ENCODE results near the gene PIP4K2C.
"Not testable (repeated sequence)": the region's sequence is repeated elsewhere in the genome, so short reads cannot be mapped to it uniquely, and the experiment has no call there.

The PIP4K2C gene

DNA sequence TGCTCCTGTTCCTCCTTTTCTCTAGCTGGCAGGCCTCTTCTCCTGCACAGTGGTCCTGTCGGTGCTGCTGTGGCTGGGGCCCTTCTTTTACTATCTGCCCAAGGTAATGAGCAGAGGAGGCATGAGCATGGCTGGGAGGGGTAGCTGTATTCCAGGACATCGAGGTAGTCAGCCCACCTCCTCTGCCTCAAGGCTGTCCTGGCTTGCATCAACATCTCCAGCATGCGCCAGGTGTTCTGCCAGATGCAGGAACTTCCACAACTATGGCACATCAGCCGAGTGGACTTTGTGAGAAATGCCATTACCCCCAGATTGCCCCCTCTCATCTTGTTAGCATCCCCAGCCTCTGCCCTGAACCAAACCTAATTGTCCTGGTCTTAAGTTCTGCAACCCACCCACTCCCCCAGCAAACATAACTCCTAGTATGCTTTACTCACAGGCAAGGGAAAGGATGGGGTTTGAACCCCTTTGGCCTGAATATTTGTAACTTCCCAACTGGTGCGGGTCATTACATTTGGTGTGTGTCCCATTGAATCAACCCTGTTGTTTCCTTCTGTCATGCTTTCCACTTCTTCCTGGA, 32.9 kb downstream of the PIP4K2C start:
- DNase-seq: no peak

DNA sequence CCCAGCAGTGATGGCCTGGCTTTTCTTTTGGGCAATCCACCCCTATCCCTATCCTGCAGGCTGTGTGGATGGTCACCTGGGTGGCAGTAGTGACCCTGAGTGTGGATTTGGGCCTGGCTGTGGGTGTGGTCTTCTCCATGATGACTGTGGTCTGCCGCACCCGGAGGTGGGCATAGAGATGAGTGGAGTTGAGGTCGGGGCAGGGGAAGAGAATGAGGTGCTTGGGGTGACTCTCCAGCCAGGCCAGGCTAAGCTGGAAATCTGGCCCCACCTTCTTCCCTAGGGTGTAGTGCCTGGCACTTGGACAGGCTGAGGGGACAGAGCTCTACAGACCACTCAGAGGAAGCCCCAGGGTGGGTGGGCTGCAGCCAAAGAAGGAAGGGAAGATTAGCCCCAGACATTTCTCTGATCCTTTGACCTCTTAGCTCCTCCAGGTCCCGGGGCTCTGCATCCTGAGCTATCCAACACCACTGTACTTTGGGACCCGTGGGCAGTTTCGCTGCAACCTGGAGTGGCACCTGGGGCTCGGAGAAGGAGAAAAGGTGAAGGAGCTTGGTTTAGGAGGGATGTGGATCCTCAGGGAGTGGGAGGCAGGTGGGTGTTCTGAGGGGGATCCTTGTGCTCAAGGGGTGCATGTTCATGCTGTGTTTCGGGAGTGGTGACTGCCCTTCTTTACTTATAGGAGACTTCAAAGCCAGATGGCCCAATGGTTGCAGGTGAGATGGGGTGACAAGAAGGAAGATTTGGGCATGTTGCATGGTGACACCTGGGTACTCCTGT, 33.6 kb downstream of the PIP4K2C start:
- DNase-seq: no peak

DNA sequence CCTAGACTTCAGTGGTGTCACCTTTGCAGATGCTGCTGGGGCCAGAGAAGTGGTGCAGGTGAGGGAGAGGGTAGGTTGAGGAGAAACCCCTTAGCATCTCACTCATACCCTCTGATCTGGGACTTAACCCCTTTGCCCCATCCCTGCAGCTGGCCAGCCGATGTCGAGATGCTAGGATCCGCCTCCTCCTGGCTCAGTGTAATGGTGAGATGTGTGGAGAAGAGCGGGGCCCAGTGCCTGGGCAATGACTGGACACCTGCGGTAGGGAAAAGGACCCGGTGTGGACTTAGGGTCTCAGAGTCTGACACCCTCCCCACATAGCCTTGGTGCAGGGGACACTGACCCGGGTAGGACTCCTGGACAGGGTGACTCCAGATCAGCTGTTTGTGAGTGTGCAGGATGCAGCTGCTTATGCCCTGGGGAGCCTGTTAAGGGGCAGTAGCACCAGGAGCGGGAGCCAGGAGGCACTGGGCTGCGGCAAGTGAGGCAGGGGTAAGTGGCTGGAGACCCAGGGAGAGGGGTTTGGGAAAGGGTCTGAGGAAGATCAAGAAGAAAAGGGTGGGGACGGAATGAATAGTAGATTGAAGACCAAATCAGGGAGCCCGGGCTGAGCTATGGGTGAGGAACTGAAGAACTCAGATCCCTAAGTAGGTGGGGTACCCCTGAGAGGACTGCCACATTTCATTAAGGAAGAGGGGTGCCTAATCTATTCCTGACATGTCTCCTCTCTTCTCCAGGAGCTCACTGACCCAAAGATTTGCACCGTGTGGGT, 34.5 kb downstream of the PIP4K2C start:
- no peak for DNase-seq

DNA sequence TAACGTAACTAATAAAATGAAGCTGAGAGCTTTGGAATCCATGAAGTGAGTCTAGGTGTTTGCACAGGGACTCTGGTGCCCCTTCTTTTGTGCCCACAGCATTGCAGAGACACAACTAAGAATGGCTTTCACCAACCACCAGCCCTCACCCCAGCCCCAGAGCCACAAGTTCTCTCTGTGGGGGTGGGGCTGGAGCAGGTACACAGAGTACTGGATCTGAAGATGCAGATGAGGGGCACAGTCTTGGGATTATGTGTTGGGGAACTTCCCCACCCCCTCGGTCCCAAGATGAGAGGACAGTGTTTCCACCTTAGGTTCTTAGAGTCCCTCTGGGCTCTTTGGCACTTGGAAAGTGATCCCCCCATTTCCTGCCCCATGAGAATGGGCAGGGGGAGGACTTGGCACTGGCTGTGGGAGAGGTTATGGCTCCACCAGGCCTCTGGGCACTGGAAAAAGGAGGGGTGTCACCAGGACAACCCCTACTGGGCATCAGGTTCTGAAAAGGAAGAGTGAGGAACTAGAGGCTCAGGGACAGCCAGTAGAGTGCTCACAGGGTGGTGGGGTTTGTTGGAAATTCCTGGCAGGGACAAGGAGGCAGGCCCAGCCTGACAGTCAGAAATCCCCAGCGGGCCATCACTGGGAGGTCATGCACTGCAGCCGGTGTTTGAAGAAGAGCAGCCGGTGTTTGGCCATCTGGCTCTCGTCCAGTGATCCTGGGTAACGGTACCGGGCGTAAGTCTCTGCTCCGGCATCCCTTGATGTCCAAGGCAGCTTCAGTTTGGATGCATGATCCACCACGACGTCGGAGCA, 35.3 kb downstream of the PIP4K2C start:
- DNase-seq: no peak

DNA sequence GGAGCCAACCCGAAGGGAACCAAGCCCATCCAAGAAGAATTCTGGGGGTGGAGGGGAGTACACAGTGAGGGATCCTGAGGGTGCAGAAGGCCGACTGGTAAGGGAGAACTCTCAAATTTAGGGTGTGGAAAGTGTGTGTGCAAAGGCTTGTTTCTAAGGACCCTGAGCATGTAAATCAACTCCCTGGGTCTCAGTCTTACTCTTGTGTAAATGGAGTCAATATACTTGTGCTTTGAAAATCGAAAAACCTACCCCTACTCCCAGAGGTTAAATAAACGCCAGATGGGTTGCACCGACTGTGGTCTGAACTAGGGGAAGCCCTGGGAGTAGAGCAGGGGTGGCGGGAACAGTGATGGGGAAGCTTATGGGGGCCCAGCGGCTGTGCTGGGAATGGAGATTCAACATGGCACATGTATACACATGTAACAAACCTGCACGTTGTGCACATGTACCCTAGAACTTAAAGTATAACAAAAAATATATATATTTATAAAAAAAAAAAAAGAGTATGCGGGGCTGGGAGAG, 36.0 kb downstream of the PIP4K2C start:
- no peak for DNase-seq

DNA sequence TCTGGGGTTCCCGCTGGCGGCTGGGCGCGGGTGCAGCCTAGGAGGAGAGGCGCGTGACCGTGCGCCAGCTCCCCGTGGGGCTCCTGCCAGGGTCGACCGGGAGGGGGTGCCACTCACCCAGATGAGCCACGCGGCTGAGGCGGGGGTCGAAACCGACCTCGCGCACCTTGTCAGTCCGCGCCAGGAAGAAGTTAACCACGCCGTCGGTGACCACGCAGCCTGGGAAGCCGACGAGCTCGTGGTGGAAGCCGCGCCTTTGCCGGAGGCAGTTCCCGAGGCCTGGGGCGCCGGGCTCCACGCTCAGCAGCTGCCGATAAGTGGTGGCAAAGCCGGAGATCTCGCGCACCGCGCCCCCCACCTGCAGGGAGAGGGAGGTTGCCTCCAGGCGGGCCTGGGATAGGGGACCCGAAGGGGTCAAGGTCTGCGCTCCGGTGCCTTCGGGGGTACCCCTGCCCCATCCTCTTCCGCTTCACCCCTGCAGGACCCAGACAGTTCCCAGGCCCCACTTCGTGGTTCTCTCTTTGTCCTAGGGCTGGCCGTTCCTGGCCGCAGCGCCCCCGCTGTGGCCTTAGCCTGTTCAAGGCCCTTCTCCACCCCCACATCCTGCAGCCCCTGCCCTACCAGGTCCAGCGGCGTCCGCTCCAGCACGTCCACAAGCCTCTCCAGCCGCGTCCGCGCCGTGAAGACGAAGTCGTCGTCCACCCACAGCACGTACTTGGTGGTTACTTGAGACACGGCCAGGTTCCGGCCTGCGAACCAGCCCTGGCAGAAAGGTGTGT, 36.7 kb downstream of the PIP4K2C start:
- no peak for DNase-seq

DNA sequence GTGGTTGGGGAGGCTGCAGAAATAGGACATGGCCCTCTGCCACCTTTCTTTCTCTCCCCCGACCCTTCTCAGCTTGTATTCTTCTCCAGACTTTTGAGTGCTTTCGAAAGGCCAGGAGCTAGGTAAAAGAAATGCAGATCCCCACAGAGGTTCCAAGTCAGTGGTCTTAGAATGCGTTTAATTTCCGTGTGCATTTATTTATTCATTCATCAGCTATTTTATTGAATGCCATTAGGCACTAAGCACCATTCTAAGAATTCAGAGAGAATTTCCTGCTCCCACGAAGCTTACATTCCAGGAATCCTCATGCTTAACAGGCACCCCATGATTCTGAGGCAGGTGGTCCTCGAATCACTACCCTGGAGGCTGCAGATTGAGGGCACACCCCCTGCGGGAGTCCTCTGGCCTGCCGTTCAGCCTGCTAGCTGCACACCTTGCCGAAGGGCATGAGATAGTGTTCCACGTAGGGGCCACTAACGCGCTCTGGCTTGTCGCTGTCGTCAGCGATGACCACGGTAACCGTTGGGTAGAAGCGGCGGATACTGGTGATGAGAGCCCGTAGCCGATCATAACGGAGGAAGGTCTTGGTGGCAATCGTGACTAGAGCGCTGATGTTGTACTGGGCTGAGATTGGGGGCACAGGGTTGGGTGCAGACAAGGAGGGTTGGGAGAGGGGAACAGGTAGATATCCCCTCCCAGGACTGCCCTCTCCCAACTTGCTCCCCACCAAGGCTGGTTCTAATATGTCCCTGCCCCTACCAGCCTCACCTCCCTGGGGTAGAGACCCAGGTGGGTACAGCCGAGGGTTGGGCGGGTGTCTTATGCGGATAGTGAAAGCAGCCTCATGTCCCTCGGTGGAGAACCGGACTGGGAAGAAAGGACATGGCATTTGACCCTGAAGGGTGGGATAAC, 37.5 kb downstream of the PIP4K2C start:
- DNase-seq: no peak

DNA sequence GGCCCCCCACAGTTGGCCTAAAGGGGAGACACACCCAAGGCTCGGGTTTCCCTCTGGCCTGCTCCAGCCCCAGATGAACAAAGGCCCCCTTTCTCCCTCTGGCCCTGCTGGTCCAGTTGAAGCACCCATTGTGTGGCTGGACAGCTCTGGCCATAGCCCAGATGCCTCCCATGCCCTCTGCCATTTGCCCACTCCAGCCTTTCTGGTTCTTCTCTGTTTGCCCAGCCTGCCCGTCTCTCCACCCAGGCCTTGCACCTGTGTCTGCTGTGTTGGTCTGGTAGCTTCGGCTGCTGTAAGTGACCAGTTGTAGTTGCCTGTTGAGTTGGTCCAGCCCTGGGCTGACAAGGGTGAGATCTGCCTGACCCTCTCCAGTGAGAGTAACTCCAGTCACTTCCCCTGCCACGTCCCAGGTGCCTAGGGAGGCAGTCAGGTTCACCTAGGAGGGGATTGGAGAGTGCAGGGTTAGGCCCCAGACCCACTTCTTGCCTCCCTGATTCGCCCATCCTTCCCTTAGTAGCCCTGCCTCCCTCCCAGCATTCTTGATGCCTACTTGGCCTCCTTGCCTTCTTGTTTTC, 39.0 kb downstream of the PIP4K2C start:
- DNase-seq: no peak

DNA sequence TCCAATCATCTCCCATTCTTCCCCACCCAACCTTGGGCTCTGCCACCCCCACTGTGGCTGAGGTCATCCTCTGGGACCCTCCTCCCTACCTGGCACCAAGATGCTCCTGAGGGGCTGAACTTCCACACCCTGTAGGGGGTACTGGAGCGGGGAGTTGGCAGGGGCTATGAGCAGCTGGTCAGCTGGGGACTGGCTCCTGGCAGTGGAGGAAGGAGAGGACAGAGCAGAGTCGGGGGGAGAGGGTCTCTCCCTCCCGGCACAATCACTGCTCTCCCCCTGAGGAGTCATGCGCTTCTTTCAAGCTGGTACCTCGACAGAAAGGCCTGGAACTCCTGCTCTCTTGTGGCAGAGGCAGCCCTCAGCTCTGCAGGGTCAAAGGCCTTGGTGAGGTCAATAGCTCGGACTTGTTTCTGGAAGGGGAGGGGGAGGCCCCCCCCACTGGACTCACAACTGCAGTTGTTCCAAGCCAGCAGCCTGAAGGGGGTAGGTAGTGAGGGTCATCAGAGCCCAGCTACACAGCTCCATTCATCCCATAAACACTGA, 40.0 kb downstream of the PIP4K2C start:
- DNase-seq: no peak

DNA sequence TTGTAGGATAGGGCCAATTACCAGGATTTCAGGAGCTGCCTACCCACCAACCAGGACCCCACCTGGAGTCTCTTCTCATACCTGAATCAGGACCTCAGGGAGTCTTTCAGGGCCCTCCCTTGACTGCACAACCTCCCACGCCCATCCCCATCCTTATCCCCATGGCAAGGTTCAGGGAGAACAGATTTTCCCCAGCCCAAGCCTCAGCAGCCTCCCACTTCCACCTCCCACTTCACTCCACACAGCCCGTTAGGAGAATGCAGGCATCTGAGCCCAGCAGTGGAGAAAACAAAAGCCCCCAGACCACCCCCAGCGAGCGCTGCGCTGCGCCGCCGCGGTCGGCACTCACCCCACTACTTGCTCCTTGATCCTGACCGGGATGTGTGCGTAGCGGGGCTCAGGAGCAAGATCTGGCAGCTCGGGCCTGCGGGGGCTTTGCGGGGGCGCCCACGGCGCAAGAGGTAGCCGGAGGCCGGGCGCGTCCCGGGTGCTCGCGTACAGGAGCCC, 40.6 kb downstream of the PIP4K2C start:
- no peak for DNase-seq

DNA sequence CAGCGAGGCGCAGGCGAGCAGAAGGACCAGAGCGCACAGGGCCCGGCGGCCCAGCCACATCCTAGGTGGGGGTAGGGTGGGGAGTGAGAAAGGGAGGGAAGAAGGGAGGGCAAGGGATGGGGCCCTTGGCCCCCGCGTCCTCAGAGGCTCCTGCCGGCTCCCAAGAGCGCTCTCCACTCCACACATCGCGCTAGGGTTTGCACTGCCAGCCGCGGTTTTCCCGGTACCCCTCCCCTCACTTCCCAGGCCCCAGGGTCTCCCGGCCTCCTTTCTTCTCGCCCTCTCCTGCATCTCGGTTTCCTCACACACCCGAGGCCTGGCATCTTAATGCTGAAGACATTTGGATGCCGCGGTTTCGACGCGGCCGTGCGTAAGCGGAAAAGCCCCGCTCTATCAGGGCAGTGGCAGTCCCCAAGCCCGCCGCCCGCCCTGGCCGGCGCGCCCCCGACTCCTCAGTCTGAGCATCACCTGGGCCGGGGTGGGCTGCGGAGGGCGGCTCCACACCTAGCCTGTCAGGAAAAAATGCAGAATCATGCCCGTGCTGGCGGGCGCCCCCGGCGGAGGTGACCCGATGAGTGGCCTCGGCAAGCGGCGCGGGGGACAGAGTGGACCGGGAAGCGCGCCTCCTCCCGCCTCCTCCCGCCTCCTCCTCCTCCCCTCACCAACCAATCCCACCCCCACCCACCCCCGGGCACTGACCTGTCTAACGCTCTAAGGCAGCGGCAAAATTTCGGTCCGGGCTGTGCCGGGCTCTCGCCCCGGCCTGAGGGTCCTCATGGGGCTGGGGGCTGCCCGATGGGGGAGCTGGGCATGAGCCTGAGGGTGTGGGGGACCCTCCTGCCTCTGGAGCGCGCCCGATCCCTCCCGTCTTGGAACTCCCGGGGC, 41.3 kb downstream of the PIP4K2C start:
- no peak for DNase-seq

DNA sequence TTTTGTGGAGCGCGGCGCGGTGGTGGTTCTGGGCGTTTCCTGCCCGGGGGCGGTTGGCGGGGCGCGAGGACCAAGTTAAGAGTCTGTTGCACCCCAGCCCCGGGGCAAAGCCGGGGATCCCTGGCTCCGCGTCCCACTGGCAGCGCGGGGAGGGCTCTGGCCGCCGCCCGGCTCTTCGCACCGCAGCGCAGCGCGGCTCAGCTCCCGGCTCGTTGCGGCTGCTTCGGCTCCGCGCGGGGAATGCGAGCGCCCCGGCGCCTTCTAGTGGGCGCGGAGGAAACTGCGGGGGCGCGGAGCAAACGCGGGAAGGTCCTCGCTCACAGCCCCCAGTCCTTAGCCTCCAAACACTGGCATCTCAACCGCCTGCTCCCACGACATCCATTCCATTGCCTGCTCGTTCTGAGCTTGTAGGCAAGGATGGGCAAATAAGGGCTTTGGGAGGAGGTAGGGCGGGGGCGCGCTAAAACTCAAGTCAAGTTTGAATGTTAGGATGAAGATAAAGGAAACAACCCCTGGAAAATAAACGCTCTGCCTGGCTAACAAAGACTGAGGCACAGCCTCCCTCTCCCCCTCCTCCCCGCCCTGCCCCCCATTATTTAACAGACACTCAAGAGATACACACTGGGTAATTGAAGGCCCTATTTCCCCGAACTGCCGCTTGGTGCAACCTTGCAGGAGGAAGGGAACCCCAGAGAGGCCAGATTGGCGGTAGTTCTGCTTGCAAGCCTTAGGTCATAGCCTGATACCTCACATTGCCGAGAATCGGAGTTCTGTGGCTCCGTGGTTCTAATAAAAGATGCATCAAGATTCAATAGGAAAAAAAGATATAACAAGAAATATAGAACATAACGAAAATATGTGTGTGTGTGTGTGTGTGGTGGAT, 42.2 kb downstream of the PIP4K2C start, which contains the start of gene B4GALNT1:
Gene B4GALNT1 (minus strand): TSS at position 244 of the 883 bp plus-strand sequence. CDS start 1,069 bp downstream, outside the sequence.
- DNase-seq: peak; percentile 45

DNA sequence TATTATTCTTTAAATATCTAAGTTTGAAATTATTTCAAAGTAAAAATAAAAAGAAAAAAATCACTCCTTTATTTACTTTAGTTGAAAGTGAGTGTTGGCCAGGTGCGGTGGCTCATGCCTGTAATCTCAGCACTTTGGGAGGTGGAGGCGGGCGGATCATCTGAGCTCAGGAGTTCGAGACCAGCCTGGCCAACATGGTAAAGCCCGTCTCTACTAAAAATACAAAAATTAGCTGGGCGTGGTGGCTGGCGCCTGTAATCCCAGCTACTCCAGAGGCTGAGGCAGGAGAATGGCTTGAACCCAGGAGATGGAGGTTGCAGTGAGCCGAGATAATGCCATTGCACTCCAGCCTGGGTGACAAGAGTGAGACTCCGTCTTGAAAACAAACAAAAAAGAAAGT, 45.7 kb downstream of the PIP4K2C start:
- DNase-seq: not testable (repeated sequence)

DNA sequence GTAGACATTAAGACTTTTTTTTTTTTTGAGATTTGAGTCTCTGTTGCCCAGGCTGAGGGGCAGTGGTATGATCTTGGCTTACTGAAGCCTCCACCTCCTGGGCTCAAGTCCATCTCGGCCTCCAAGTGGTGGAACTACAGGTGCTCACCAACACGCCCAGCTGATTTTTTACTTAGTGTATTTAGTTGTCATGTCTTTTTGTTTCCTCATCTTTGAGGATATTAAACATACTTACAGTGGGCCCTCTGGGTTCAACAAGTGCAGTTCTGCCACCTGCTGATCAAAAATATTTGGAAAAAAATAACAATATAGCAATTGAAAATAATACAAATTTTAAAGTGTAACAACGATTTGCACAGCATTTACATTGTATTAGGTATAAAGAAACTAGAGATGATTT, 46.4 kb downstream of the PIP4K2C start:
- no peak for DNase-seq

DNA sequence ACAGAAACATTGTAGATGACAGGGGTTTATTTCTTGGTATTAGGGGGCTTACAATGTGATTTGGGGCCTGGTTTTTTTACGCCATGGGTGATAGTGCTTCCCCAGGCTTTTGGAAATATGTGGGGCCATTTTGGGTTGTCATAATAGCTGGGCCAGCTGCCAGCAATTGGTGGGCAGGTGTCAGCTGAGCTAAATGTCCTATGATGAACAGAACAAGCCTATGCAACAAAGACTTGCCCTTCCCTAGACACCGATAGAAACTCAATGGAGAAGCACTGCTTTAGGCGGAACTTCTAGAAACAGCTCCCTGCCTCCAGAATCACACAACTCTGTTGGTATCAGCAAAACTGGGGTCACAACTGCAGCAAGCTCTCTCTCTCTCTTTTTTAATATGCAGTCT, 47.1 kb downstream of the PIP4K2C start:
- no peak for DNase-seq

DNA sequence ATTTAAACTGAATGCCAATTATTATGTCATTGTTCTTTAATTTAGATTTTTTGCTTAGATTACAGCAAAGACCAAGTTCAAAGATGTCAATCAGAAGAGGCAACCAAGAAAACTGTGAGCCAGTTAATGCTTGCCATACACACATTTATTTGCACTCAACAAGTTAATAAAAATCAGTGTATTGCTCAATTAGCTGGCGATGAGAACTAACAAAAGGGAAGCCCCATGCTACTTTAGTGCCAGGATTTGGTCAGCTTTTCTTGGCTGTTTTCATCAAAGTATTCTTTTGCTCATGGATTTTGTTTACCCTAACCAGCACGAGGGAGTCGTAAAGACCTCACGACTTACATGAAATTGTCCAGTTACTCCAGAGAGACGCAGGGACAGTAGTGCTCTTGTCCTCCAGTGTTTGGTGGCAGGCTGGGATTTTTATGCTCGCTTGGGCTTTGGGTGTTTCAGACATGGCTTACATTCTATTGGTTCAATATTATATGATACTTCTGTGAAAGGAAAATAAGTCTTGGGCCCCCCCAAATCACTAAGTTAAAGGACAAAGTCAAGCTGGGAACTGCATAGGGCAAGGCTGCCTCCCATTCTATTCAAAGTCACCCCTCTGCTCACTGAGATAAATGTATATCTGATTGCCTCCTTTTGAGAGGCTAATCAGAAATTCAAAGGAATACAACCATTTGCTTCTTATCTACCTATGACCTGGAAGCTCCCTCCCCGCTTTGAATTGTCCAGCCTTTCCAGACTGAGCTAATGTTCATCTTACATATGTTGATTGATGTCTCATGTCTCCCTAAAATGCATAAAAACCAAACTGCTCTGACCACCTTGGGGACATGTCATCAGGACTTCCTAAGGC, 49.4 kb downstream of the PIP4K2C start:
- DNase-seq: no peak
